Measurements from ENCODE around the gene GHDC. TPM values are rescaled to one million over a fixed set of nuclear protein-coding genes. Genes with fewer than 3 reads are reported as not detected.

Gene GHDC
- total RNA-seq, 1 experiment from 2014 or later, result 8.5 TPM

GRCh38 chr17:42169351-42169750 lies 24.9 kb downstream of the GHDC start:
- Histone ChIP-seq H3K4me2 (ENCODE audit: insufficient read depth, insufficient read length, low read length) (no peak overlapping the region), H3K27me3 (ENCODE audit: insufficient read depth, low read length) (no peaks in the 10 kb centered on the region), H4K91ac (ENCODE audit: insufficient read length, low read depth, low read length) (no peak overlapping the region), H2BK20ac (ENCODE audit: low read depth, low read length, poor library complexity, severe bottlenecking) (no peak overlapping the region), H3K27ac (ENCODE audit: insufficient read length, low read depth, low read length) (no peak overlapping the region), H2BK120ac (ENCODE audit: low read depth, low read length, poor library complexity, severe bottlenecking) (no peak overlapping the region), H2BK5ac (ENCODE audit: insufficient read length, low read length) (no peak overlapping the region), H3K4me1 (ENCODE audit: insufficient read depth, low read length) (no peaks in the 10 kb centered on the region), H4K8ac (replicated peaks; ENCODE audit: insufficient read length, low read depth, low read length) (no peak overlapping the region), H4K20me1 (ENCODE audit: control insufficient read depth, insufficient read depth, insufficient read length) (no peaks in the 10 kb centered on the region), H3K18ac (ENCODE audit: insufficient read length, low read depth, low read length) (no peak overlapping the region), H3K4ac (ENCODE audit: low read depth, low read length) (no peak overlapping the region), H2BK15ac (ENCODE audit: low read depth, low read length) (no peak overlapping the region), H3K56ac (ENCODE audit: insufficient read length, low read depth, low read length) (no peak overlapping the region), H3K9ac (ENCODE audit: extremely low read depth, insufficient read length, low read length) (no peak overlapping the region), H2BK12ac (ENCODE audit: insufficient read length, low read depth, low read length) (no peak overlapping the region), H3K9me3 (ENCODE audit: control insufficient read depth, low read depth, low read length) (no peaks in the 10 kb centered on the region), H3K79me2 (ENCODE audit: insufficient read depth, low read length) (no peaks in the 10 kb centered on the region), H3K14ac (ENCODE audit: insufficient read depth, low read length) (no peak overlapping the region), H3K23ac (ENCODE audit: insufficient read length, low read depth, low read length) (no peak overlapping the region), H2AFZ (ENCODE audit: low read length) (no peak overlapping the region), H3T11ph (ENCODE audit: low read length) (no peak overlapping the region), H3K79me1 (ENCODE audit: insufficient read depth, low read depth, low read length, poor library complexity, severe bottlenecking) (no peaks in the 10 kb centered on the region), H4K5ac (ENCODE audit: insufficient read length, low read depth, low read length) (no peak overlapping the region), H2AK5ac (ENCODE audit: insufficient read length, low read length) (no peak overlapping the region), H3K23me2 (ENCODE audit: insufficient read length, low read depth, low read length, poor library complexity, severe bottlenecking) (no peaks in the 10 kb centered on the region)
- no CpG with 5 or more reads among the region's 29 CpGs for WGBS (ENCODE audit: extremely low coverage, insufficient read length, low lambda C conversion rate)
- no peaks in the 10 kb centered on the region for H3K9me3 Mint-ChIP-seq
- H3K27ac Mint-ChIP-seq, result no peak overlapping the region
- no peaks in the 10 kb centered on the region; a peak in 1 of 4 replicates for H3K4me1 Mint-ChIP-seq
- no peak for TF ChIP-seq CTCF (conservative IDR thresholded peaks at IDR 0.05)
- H3K27me3 Mint-ChIP-seq (ENCODE audit: low read depth), result peaks cover 8% of the 10 kb centered on the region
- no peaks in the 10 kb centered on the region for H3K36me3 Mint-ChIP-seq (ENCODE audit: insufficient read depth in 1 of 3, low read depth in 3 of 3)
- no peak overlapping the region for H3K4me3 Mint-ChIP-seq
- DNase-seq, result no peak
